ENCODE data around the gene ERG. TPM values are rescaled to one million over a fixed set of nuclear protein-coding genes. Genes with fewer than 3 reads are reported as not detected.

The ERG gene
- total and polyA plus RNA-seq, 3 donors from 2014 or later, result 3.7 to 8.0 (median 5.0) TPM

- H3K36me3 ChIP-seq (ENCODE audit: low read depth, missing control alignments), result no peaks in the 10 kb centered on the region
- WGBS, 2 donors, result 78 to 79% methylated on average over 12 of the region's 12 CpGs
- no peaks in the 10 kb centered on the region for H3K4me1 ChIP-seq
- intact Hi-C loops (cut with DNase I; ENCODE audit: low total_unique reads), result no loop called here
- DNase-seq, result no peak
- H3K27ac ChIP-seq, result no peak overlapping the region
- H3K4me3 ChIP-seq, result no peak overlapping the region
- H3K9me3 ChIP-seq, result no peaks in the 10 kb centered on the region
- TF ChIP-seq CTCF (IDR thresholded peaks at IDR 0.05) (no peak), POLR2A (IDR thresholded peaks at IDR 0.05) (no peak)
- no peaks in the 10 kb centered on the region for H3K27me3 ChIP-seq
Measured at GRCh38 chr21:38479641-38480525, 18.4 kb downstream of the ERG start.

GRCh38 chr21:38478782-38479181, 19.5 kb downstream of the ERG start:
- no peak for DNase-seq
- no peak overlapping the region for H3K27ac ChIP-seq
- H3K36me3 ChIP-seq (ENCODE audit: low read depth, missing control alignments), result no peaks in the 10 kb centered on the region
- H3K4me1 ChIP-seq, result no peaks in the 10 kb centered on the region
- intact Hi-C loops (cut with DNase I; ENCODE audit: low total_unique reads), result no loop called here
- H3K4me3 ChIP-seq, result no peak overlapping the region
- H3K9me3 ChIP-seq, result no peaks in the 10 kb centered on the region
- no peaks in the 10 kb centered on the region for H3K27me3 ChIP-seq
- WGBS, 2 donors, result 59 to 69% methylated on average over 4 of the region's 4 CpGs
- TF ChIP-seq POLR2A (IDR thresholded peaks at IDR 0.05) (no peak), CTCF (IDR thresholded peaks at IDR 0.05) (no peak)

- DNase-seq, result no peak
- no peaks in the 10 kb centered on the region for H3K9me3 ChIP-seq
- no peaks in the 10 kb centered on the region for H3K27me3 ChIP-seq
- H3K4me1 ChIP-seq, result no peaks in the 10 kb centered on the region
- TF ChIP-seq POLR2A (IDR thresholded peaks at IDR 0.05) (no peak), CTCF (IDR thresholded peaks at IDR 0.05) (no peak)
- intact Hi-C loops (cut with DNase I; ENCODE audit: low total_unique reads), result no loop called here
- WGBS, 2 donors, result 84 to 91% methylated on average over 9 of the region's 9 CpGs
- H3K36me3 ChIP-seq (ENCODE audit: low read depth, missing control alignments), result no peaks in the 10 kb centered on the region
- no peak overlapping the region for H3K4me3 ChIP-seq
- no peak overlapping the region for H3K27ac ChIP-seq
Measured at GRCh38 chr21:38477226-38477625, 21.1 kb downstream of the ERG start.

- H3K27ac ChIP-seq, result no peak overlapping the region
Measured at GRCh38 chr21:38476385-38476784, 21.9 kb downstream of the ERG start.

More at GRCh38 chr21:38476385-38476784, 21.9 kb downstream of the ERG start:
- Histone ChIP-seq H3K27me3 (no peaks in the 10 kb centered on the region), H3K4me3 (no peak overlapping the region), H3K4me1 (no peaks in the 10 kb centered on the region), H3K36me3 (ENCODE audit: low read depth, missing control alignments) (no peaks in the 10 kb centered on the region), H3K9me3 (no peaks in the 10 kb centered on the region)
- intact Hi-C loops (cut with DNase I; ENCODE audit: low total_unique reads), result no loop called here
- DNase-seq, result no peak
- WGBS, 2 donors, result 49 to 56% methylated on average over 12 of the region's 12 CpGs
- TF ChIP-seq POLR2A (IDR thresholded peaks at IDR 0.05), result no peak
- no peak for TF ChIP-seq CTCF (IDR thresholded peaks at IDR 0.05)

Data from testis (tissue), 3 donors.